ENCODE measurements around the gene NCOR2. TPM values are rescaled to one million over a fixed set of nuclear protein-coding genes. Genes with fewer than 3 reads are reported as not detected.

NCOR2 gene
- total RNA-seq, 2 donors from 2014 or later: 185 to 207 TPM

DNA sequence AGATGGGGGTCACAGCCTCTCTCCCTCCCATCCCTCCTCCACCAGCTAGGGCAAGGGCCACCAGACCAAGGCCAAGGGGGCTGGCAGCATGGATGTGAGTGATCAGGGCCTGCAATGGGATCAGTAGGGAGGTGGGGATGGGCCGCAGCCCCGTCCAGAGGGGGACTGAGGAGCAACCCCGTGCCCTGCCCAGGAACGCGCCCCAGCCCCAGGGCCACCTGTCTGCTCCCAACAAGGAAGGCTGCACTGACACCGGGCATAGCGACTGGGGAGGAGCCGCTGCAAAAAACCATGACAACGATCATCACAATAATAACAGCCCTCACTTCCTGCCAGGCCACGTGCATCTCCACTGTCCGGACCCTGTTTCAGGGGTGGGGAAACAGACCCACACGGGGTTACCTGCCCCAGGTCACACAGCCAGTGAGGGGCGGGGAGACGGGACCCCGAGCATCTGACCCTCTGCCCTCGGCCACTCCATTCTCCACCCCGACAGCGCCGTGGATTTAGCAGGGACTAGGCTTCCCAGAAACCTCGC is 24.3 kb downstream of the NCOR2 start:
- Mint-ChIP-seq H3K36me3 (ENCODE audit: low read depth) (peaks cover 10% of the 10 kb centered on the region), H3K4me3 (no peak overlapping the region), H3K27ac (peak overlapping the region; percentile 81), H3K27me3 (ENCODE audit: insufficient read depth) (no peaks in the 10 kb centered on the region), H3K9me3 (no peaks in the 10 kb centered on the region), H3K4me1 (peaks cover 27% of the 10 kb centered on the region)
- Histone ChIP-seq H3K4me1 (ENCODE audit: control insufficient read depth, insufficient read depth, low read length) (peaks cover 6% of the 10 kb centered on the region), H3K36me3 (ENCODE audit: control insufficient read depth, insufficient read depth, low read length) (no peaks in the 10 kb centered on the region), H3K27me3 (ENCODE audit: control insufficient read depth, insufficient read depth, low read length, poor library complexity, severe bottlenecking) (no peaks in the 10 kb centered on the region), H3K9me3 (ENCODE audit: control insufficient read depth, low read length) (no peaks in the 10 kb centered on the region), H3K4me3 (ENCODE audit: low read length) (no peak overlapping the region), H3K9ac (ENCODE audit: extremely low read depth, low read length, poor library complexity, severe bottlenecking) (peak overlapping the region; percentile 34), H3K27ac (ENCODE audit: low read depth, low read length) (peak overlapping the region; percentile 70)
- WGBS, 2 experiments (ENCODE audit: insufficient coverage in 1 of 2, insufficient read length in 1 of 2): 83 to 87% methylated on average over 5 to 20 of the region's 20 CpGs
- TF ChIP-seq CTCF (conservative IDR thresholded peaks at IDR 0.05): no peak
- no peak for DNase-seq

DNA sequence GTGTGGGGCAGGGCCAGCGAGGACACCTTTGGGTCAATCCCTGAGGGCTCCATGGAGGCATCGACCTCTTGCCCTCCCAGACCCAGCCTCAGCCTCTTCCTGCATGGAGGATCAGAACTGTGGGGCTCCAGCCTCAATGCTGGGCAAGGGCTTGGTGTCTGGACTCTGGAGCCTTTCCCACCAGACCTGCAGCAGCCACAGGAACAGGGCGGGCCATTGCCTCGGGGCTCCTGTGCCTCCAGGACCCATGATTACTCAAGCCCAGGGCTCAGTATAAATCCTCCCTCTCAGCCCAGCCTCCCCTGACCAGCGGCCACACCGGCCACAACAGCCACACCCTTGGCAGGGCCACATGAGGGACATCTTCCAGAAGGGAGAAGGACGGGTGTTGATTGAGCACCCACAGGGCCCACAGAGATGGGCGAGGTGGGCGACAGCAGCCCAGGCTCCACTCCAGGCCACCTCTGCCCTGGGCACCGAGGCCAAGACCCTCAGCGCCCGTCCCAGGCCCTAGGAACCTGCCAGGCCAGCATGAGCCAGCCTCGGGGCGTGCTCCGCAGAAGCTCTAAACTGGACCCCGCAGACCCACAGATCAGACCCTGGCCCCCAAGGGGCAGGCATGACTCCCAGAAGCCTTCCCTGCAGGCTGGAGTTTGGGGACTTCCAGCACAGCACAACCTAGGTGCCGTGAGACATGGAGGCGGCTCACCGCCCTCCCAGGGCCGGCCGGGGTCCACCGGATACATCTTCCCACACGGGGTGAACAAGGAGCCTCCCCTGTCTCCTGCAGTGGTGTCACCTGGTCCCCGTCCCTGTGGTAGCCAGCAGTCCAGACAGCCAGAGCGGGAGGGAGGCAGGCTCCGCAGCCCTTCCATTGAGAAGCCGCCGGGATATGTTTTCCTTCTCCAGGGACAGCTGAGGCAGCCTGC is 25.1 kb downstream of the NCOR2 start:
- Histone ChIP-seq H3K9me3 (ENCODE audit: control insufficient read depth, low read length) (no peaks in the 10 kb centered on the region), H3K4me3 (ENCODE audit: low read length) (no peak overlapping the region), H3K27me3 (ENCODE audit: control insufficient read depth, insufficient read depth, low read length, poor library complexity, severe bottlenecking) (no peaks in the 10 kb centered on the region), H3K9ac (ENCODE audit: extremely low read depth, low read length, poor library complexity, severe bottlenecking) (no peak overlapping the region), H3K36me3 (ENCODE audit: control insufficient read depth, insufficient read depth, low read length) (no peaks in the 10 kb centered on the region), H3K27ac (ENCODE audit: low read depth, low read length) (no peak overlapping the region), H3K4me1 (ENCODE audit: control insufficient read depth, insufficient read depth, low read length) (peaks cover 6% of the 10 kb centered on the region)
- Mint-ChIP-seq H3K9me3 (no peaks in the 10 kb centered on the region), H3K4me3 (no peak overlapping the region), H3K4me1 (peaks cover 27% of the 10 kb centered on the region), H3K27me3 (ENCODE audit: insufficient read depth) (no peaks in the 10 kb centered on the region), H3K27ac (no peak overlapping the region), H3K36me3 (ENCODE audit: low read depth) (peaks cover 4% of the 10 kb centered on the region)
- 93 to 94% methylated on average over 16 to 28 of the region's 28 CpGs for WGBS, 2 experiments (ENCODE audit: insufficient coverage in 1 of 2, insufficient read length in 1 of 2)
- TF ChIP-seq CTCF (conservative IDR thresholded peaks at IDR 0.05): no peak
- no peak for DNase-seq

DNA sequence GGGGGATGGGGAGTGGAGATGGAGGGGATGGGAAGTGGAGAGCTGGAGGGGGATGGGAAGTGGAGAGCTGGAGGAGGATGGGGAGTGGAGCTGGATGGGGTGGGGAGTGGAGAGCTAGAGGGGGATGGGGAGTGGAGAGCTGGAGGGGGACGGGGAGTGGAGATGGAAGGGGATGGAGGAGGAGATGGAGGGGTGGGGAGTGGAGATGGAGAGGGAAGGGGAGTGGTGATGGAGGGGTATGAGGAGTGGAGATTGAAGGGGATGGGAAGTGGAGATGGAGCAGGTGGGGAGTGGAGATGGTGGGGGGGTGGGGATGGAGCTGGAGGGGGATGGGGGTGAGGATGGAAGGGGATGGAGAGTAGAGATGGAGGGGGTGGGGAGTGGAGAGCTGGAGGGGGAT is 26.1 kb downstream of the NCOR2 start:
- no peaks in the 10 kb centered on the region for H3K9me3 Mint-ChIP-seq
- WGBS, 2 experiments (ENCODE audit: insufficient coverage in 1 of 2, insufficient read length in 1 of 2): 100% methylated on average over 1 of the region's 1 CpG
- H3K36me3 ChIP-seq (ENCODE audit: control insufficient read depth, insufficient read depth, low read length): no peaks in the 10 kb centered on the region
- H3K27me3 ChIP-seq (ENCODE audit: control insufficient read depth, insufficient read depth, low read length, poor library complexity, severe bottlenecking): no peaks in the 10 kb centered on the region
- no peak overlapping the region for H3K4me3 Mint-ChIP-seq
- peaks cover 24% of the 10 kb centered on the region for H3K4me1 Mint-ChIP-seq
- H3K9ac ChIP-seq (ENCODE audit: extremely low read depth, low read length, poor library complexity, severe bottlenecking): no peak overlapping the region
- H3K27me3 Mint-ChIP-seq (ENCODE audit: insufficient read depth): no peaks in the 10 kb centered on the region
- H3K4me1 ChIP-seq (ENCODE audit: control insufficient read depth, insufficient read depth, low read length): peaks cover 6% of the 10 kb centered on the region
- peaks cover 9% of the 10 kb centered on the region for H3K36me3 Mint-ChIP-seq (ENCODE audit: low read depth)
- H3K9me3 ChIP-seq (ENCODE audit: control insufficient read depth, low read length): no peaks in the 10 kb centered on the region
- H3K27ac Mint-ChIP-seq: no peak overlapping the region
- DNase-seq: no peak
- no peak overlapping the region for H3K27ac ChIP-seq (ENCODE audit: low read depth, low read length)
- H3K4me3 ChIP-seq (ENCODE audit: low read length): no peak overlapping the region
- no peak for TF ChIP-seq CTCF (conservative IDR thresholded peaks at IDR 0.05)
